NB4 (cell line): ENCODE results near the gene DSCAM.

Source experiments
- POLR2A ChIP-seq: IDR thresholded peaks from 2 replicates; pipeline ENCODE4 v1.6.1; 2011; ENCODE audit warnings: mild to moderate bottlenecking; ENCODE audit not compliant: insufficient read length; ENCODE audit errors: extremely low read depth
- TF ChIP-seq, protein P1 (sequence below): IDR thresholded peaks from one replicate; pipeline ENCODE4 v1.5.1; 2012; ENCODE audit warnings: low read depth, low read length

DNA sequence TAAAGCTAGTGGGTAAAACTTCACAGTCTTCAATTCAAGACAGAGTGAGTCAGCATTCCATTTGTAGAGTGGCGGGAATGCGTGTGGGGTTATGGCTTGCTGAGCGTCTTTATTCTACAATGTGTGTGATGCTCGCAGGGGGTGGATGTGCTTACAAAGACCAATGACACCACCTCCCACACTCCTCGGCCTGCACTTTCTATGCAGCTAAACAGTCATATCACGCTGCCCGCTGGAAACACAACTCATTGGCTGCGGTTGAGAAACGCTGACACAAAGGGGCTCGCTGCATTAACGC, 681.2 kb downstream of the DSCAM start:
- TF ChIP-seq, protein P1, sequence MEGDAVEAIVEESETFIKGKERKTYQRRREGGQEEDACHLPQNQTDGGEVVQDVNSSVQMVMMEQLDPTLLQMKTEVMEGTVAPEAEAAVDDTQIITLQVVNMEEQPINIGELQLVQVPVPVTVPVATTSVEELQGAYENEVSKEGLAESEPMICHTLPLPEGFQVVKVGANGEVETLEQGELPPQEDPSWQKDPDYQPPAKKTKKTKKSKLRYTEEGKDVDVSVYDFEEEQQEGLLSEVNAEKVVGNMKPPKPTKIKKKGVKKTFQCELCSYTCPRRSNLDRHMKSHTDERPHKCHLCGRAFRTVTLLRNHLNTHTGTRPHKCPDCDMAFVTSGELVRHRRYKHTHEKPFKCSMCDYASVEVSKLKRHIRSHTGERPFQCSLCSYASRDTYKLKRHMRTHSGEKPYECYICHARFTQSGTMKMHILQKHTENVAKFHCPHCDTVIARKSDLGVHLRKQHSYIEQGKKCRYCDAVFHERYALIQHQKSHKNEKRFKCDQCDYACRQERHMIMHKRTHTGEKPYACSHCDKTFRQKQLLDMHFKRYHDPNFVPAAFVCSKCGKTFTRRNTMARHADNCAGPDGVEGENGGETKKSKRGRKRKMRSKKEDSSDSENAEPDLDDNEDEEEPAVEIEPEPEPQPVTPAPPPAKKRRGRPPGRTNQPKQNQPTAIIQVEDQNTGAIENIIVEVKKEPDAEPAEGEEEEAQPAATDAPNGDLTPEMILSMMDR: no peak
- TF ChIP-seq POLR2A: no peak
